ENCODE results near the gene CCDC148. TPM values are rescaled to one million over a fixed set of nuclear protein-coding genes. Genes with fewer than 3 reads are reported as not detected.
A peak's percentile ranks its signal among the peaks of the same experiment; 100 is the strongest.
"Not testable (repeated sequence)": the region's sequence is repeated elsewhere in the genome, so short reads cannot be mapped to it uniquely, and the experiment has no call there.

The CCDC148 gene
- total and polyA plus RNA-seq, 4 experiments from 2014 or later = not detected

DNA sequence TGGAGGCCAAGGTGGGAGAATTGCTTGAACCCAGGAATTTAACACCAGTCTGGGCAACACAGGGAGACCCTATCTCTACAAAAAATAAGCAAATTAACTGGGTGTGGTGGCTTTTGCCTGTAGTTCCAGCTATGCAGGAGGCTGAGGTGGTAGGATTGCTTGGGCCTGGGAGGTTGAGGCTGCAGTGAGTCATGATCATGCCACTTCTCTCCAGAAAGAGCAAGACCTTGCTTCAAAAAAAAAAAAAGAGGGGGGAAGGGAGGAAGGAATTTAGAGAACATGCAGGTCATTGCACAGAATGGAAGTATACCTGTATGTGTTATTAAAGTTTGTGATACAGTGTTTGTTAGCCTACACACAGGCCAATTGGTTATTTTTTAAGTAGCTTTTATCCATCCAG is 26.0 kb upstream of the CCDC148 start:
- H3K4me1 ChIP-seq (ENCODE audit: insufficient read depth, low read length) = peaks cover 9% of the 10 kb centered on the region
- intact Hi-C loops (cut with micrococcal nuclease) = no loop called here
- no peak overlapping the region for H3K4me3 ChIP-seq (ENCODE audit: low read length in 2 of 2)
- no peak for DNase-seq
- Mint-ChIP-seq H3K9me3 (no peaks in the 10 kb centered on the region), H3K27me3 (no peaks in the 10 kb centered on the region), H3K4me3 (no peak overlapping the region), H3K27ac (no peak overlapping the region), H3K36me3 (peaks cover 0 to 5% of the 10 kb centered on the region in 2 donors), H3K4me1 (peaks cover 6 to 15% (median 12%) of the 10 kb centered on the region in 4 donors)
- H3K27ac ChIP-seq (ENCODE audit: low read depth, low read length) = no peak overlapping the region
- no peaks in the 10 kb centered on the region for H3K9me3 ChIP-seq (ENCODE audit: control insufficient read depth in 1 of 2, low read length in 2 of 2)
- ChIA-PET CTCF (ENCODE audit: partially characterized antibody) (no interaction called here), POLR2A (ENCODE audit: partially characterized antibody) (no interaction called here)
- H3K27me3 ChIP-seq (ENCODE audit: insufficient read depth, low read length) = no peaks in the 10 kb centered on the region
- no peaks in the 10 kb centered on the region for H3K36me3 ChIP-seq (ENCODE audit: insufficient read depth, low read length)

DNA sequence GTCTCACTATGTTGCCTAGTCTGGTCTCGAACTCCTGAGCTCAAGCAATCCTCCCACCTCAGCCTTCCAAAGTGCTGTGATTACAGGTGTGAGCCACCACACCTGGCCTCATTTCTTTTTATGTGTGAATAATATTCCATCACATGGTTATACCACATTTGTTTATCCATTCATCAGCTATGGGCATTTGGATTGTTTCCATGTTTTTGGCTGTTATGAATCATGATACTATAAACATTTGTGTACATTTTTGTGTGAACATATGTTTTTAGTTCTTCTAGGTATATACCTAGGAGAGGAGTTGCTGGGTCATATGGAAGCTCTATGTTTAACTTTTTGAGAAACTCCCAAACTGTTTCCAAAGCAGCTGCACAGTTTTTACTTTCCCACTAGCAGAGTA is 24.6 kb upstream of the CCDC148 start:
- Mint-ChIP-seq H3K36me3 (peaks cover 0 to 5% of the 10 kb centered on the region in 2 donors), H3K9me3 (no peaks in the 10 kb centered on the region), H3K27me3 (no peaks in the 10 kb centered on the region), H3K4me3 (no peak overlapping the region), H3K27ac (no peak overlapping the region), H3K4me1 (peaks cover 13 to 26% (median 21%) of the 10 kb centered on the region in 4 donors)
- peaks cover 24% of the 10 kb centered on the region for H3K4me1 ChIP-seq (ENCODE audit: insufficient read depth, low read length)
- CTCF ChIA-PET (ENCODE audit: partially characterized antibody) = interaction anchor here (1.3 kb wide), 1 partner anchor 17 kb away, joined by 4 read pairs; no protein-coding TSS in a partner anchor
- H3K36me3 ChIP-seq (ENCODE audit: insufficient read depth, low read length) = no peaks in the 10 kb centered on the region
- intact Hi-C loops (cut with micrococcal nuclease) = no loop called here
- POLR2A ChIA-PET (ENCODE audit: partially characterized antibody) = no interaction called here
- no peaks in the 10 kb centered on the region for H3K9me3 ChIP-seq (ENCODE audit: control insufficient read depth in 1 of 2, low read length in 2 of 2)
- H3K27ac ChIP-seq (ENCODE audit: low read depth, low read length) = no peak overlapping the region
- H3K27me3 ChIP-seq (ENCODE audit: insufficient read depth, low read length) = no peaks in the 10 kb centered on the region
- no peak for DNase-seq
- no peak overlapping the region for H3K4me3 ChIP-seq (ENCODE audit: low read length in 2 of 2)

DNA sequence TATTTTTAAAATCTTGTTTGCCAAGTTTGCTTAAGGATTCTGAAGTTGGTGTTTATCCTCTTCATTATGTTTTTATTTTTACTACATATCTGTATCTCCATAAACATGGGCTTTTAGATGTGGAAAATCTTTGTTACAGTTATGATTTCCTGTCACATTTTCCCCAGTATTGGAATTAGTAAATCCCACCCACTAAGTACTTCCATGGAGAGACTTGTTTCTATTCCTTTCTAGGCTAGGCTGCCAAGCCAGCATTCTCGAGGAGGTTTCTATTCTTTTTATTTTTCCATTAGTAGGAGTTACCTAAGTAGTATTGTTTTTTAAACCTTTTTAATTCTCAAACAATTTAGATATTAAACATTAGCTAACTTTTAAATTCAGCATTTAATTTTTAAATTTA is 22.3 kb upstream of the CCDC148 start:
- H3K9me3 Mint-ChIP-seq = no peaks in the 10 kb centered on the region
- peaks cover 18 to 35% (median 29%) of the 10 kb centered on the region in 4 donors for H3K4me1 Mint-ChIP-seq
- H3K27ac ChIP-seq (ENCODE audit: low read depth, low read length) = no peak overlapping the region
- peak overlapping the region in 2 of 7 donors; percentile 2 to 27 for H3K27ac Mint-ChIP-seq
- no peak overlapping the region for H3K4me3 Mint-ChIP-seq
- H3K27me3 ChIP-seq (ENCODE audit: insufficient read depth, low read length) = no peaks in the 10 kb centered on the region
- intact Hi-C loops (cut with micrococcal nuclease) = no loop called here
- no peaks in the 10 kb centered on the region for H3K27me3 Mint-ChIP-seq
- DNase-seq = no peak
- no peak overlapping the region for H3K4me3 ChIP-seq (ENCODE audit: low read length in 2 of 2)
- peaks cover 0 to 5% of the 10 kb centered on the region in 2 donors for H3K36me3 Mint-ChIP-seq
- no peaks in the 10 kb centered on the region for H3K36me3 ChIP-seq (ENCODE audit: insufficient read depth, low read length)
- CTCF ChIA-PET (ENCODE audit: partially characterized antibody) = interaction anchor here (2.5 to 3.4 kb wide), 2 partner anchors 14 to 21 kb away, joined by 10 to 24 read pairs; partner anchors contain the start of genes CCDC148 and PKP4
- H3K4me1 ChIP-seq (ENCODE audit: insufficient read depth, low read length) = peaks cover 33% of the 10 kb centered on the region
- POLR2A ChIA-PET (ENCODE audit: partially characterized antibody) = interaction anchor here (1.7 kb wide), 1 partner anchor 17 kb away, joined by 4 read pairs; no protein-coding TSS in a partner anchor
- no peaks in the 10 kb centered on the region for H3K9me3 ChIP-seq (ENCODE audit: control insufficient read depth in 1 of 2, low read length in 2 of 2)

DNA sequence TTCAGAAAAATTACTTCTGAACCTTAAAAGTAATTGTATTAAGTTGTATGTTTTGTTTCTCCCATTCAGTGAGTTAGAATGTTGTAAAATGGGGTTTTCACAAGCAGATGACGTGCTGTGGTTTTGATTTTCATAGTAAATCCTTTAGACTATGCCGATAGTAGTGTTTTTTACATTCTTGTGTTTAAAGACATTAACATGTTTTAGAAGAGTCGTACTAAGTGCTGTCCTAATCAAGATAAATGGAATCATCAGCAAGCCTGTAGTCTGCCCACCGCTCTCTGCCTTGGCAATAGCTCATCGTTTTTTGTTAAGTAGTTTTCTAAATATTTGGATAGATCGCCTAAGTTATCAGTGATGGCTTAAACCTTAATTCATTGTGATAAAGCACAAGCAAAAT is 21.7 kb upstream of the CCDC148 start:
- H3K27me3 Mint-ChIP-seq = no peaks in the 10 kb centered on the region
- peaks cover 0 to 2% of the 10 kb centered on the region in 2 donors for H3K36me3 Mint-ChIP-seq
- ChIA-PET CTCF (ENCODE audit: partially characterized antibody) (interaction anchor here (0.9 to 3.4 kb wide), 4 partner anchors 10 to 20 kb away, joined by 4 to 24 read pairs (median 8); partner anchors contain the start of genes CCDC148 and PKP4), POLR2A (ENCODE audit: partially characterized antibody) (interaction anchor here (1.7 to 2.8 kb wide), 2 partner anchors 16 to 21 kb away, joined by 4 to 21 read pairs; partner anchors contain the start of genes CCDC148 and PKP4)
- H3K27me3 ChIP-seq (ENCODE audit: insufficient read depth, low read length) = no peaks in the 10 kb centered on the region
- no peak for DNase-seq
- no peaks in the 10 kb centered on the region for H3K36me3 ChIP-seq (ENCODE audit: insufficient read depth, low read length)
- no peaks in the 10 kb centered on the region for H3K9me3 ChIP-seq (ENCODE audit: control insufficient read depth in 1 of 2, low read length in 2 of 2)
- peaks cover 33% of the 10 kb centered on the region for H3K4me1 ChIP-seq (ENCODE audit: insufficient read depth, low read length)
- intact Hi-C loops (cut with micrococcal nuclease) = no loop called here
- H3K27ac ChIP-seq (ENCODE audit: low read depth, low read length) = no peak overlapping the region
- H3K4me3 Mint-ChIP-seq = no peak overlapping the region
- H3K4me3 ChIP-seq (ENCODE audit: low read length in 2 of 2) = no peak overlapping the region
- peak overlapping the region in 3 of 7 donors; percentile 2 to 5 (median 2) for H3K27ac Mint-ChIP-seq
- no peaks in the 10 kb centered on the region for H3K9me3 Mint-ChIP-seq
- peaks cover 18 to 35% (median 28%) of the 10 kb centered on the region in 4 donors for H3K4me1 Mint-ChIP-seq

DNA sequence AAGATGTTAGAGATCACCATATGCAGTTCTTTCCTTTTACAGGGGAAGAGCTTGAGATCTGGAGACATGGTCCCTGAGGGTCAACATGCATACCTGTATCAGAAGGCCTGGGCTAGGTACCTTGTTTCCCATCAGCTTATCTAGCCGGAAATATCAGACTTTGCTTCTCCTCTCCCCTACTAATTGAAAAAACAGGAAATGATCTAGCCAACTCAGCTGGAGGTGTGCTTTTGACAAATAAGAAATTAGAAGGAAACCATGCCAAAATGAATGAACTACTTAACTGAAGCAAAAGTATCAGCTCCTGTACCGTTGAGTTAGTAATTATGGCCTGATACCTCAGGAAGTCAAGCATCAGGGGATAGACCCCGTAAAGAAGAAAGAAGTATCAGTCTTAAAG is 20.6 kb upstream of the CCDC148 start:
- peaks cover 0 to 7% (median 0%) of the 10 kb centered on the region in 8 donors for H3K9me3 Mint-ChIP-seq
- Histone ChIP-seq H3K9me3 (ENCODE audit: control insufficient read depth in 1 of 2, low read length in 2 of 2) (no peaks in the 10 kb centered on the region), H3K27ac (ENCODE audit: low read depth, low read length) (no peak overlapping the region), H3K36me3 (ENCODE audit: insufficient read depth, low read length) (no peaks in the 10 kb centered on the region), H3K4me3 (ENCODE audit: low read length in 2 of 2) (no peak overlapping the region), H3K4me1 (ENCODE audit: insufficient read depth, low read length) (peaks cover 33% of the 10 kb centered on the region), H3K27me3 (ENCODE audit: insufficient read depth, low read length) (no peaks in the 10 kb centered on the region)
- H3K4me3 Mint-ChIP-seq = peak overlapping the region in 7 of 8 donors; percentile 46 to 70 (median 59)
- ChIA-PET POLR2A (ENCODE audit: partially characterized antibody) (interaction anchor here (1.7 to 2.8 kb wide), 2 partner anchors 15 to 20 kb away, joined by 4 to 21 read pairs; partner anchors contain the start of genes CCDC148 and PKP4), CTCF (ENCODE audit: partially characterized antibody) (interaction anchor here (1.5 to 3.4 kb wide), 4 partner anchors 12 to 19 kb away, joined by 5 to 24 read pairs (median 8); partner anchors contain the start of genes CCDC148 and PKP4)
- peak in 3 of 5 donors; percentile 14 to 30 (median 20) for DNase-seq
- H3K27ac Mint-ChIP-seq = peak overlapping the region; percentile 59 to 94 (median 88)
- peaks cover 18 to 30% (median 27%) of the 10 kb centered on the region in 4 donors for H3K4me1 Mint-ChIP-seq
- intact Hi-C loops (cut with micrococcal nuclease) = no loop called here
- no peaks in the 10 kb centered on the region for H3K36me3 Mint-ChIP-seq
- no peaks in the 10 kb centered on the region for H3K27me3 Mint-ChIP-seq

DNA sequence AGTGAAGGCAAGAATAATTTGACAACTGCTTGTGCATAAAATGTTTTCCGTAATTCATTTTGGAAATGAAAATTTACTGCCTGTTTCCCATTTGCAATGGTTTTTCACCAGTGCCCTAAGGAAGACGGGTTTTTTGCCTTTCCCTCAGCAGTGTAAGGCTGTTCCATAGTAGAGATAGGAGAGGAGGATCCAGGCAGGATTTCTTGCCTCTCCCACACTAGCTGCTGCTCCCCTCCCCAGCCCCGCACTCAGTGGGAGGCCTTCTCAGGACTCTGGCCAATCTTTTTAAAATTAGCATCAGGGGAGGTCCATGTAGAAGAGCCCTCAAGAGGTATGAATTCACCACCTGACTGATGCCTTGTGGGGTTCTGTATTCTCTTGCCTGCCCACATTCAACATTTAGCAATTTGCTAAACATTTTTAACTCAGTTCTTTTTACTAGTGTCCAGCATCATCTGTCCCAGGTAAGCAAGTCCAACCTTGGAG is 18.0 kb upstream of the CCDC148 start:
- H3K27me3 Mint-ChIP-seq; DNase-seq; H3K27me3 ChIP-seq (ENCODE audit: insufficient read depth, low read length); H3K9me3 ChIP-seq (ENCODE audit: control insufficient read depth in 1 of 2, low read length in 2 of 2); H3K4me3 ChIP-seq (ENCODE audit: low read length in 2 of 2); CTCF ChIA-PET (ENCODE audit: partially characterized antibody); H3K9me3 Mint-ChIP-seq; POLR2A ChIA-PET (ENCODE audit: partially characterized antibody); H3K27ac ChIP-seq (ENCODE audit: low read depth, low read length); H3K4me3 Mint-ChIP-seq; H3K36me3 ChIP-seq (ENCODE audit: insufficient read depth, low read length): not testable (repeated sequence)
- Mint-ChIP-seq H3K4me1 (peaks cover 18 to 30% (median 26%) of the 10 kb centered on the region in 4 donors), H3K36me3 (peaks cover 8 to 15% of the 10 kb centered on the region in 2 donors), H3K27ac (peak overlapping the region in 2 of 7 donors; percentile 48 to 59)
- H3K4me1 ChIP-seq (ENCODE audit: insufficient read depth, low read length) = peaks cover 33% of the 10 kb centered on the region
- intact Hi-C loops (cut with micrococcal nuclease) = loop anchor here (2.0 kb wide), 1 partner anchor 18 kb away; the partner anchor contains the start of genes CCDC148 and PKP4

DNA sequence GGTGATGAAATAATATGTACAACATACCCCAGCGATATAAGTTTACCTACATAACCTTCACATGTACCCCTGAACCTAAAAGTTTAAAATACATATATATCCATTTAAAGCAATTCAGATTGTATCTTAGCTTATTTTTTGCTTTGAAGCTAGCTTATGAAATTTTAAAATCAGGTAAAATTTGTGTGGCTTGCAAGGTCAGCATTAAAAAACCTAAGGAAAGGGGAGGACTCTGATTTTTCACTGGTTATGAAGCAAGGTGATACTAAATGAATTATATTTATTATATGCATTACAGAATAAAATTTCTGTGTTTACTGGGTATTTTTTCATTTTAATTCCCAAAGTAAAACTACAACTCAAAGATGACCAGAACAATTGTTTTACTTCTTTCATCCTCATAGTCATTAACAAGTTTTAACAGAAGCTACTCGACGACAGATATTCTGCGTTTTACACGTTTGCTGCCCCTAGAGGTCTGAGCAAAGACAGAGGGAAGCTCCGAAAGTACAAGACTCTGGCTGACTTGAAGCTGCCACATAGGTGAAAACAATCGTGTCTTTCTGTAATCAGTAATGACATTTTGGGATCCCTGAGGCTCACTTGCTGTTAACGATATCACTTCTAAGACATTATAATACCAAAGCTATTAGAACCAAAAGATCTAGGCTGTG is 17.3 kb upstream of the CCDC148 start:
- no peak for DNase-seq
- no peak overlapping the region for H3K4me3 ChIP-seq (ENCODE audit: low read length in 2 of 2)
- Mint-ChIP-seq H3K36me3 (peaks cover 8 to 15% of the 10 kb centered on the region in 2 donors), H3K4me3 (no peak overlapping the region), H3K27ac (peak overlapping the region in 2 of 7 donors; percentile 46), H3K27me3 (no peaks in the 10 kb centered on the region), H3K4me1 (peaks cover 18 to 30% (median 26%) of the 10 kb centered on the region in 4 donors), H3K9me3 (peaks cover 0 to 7% (median 0%) of the 10 kb centered on the region in 8 donors)
- no peaks in the 10 kb centered on the region for H3K27me3 ChIP-seq (ENCODE audit: insufficient read depth, low read length)
- H3K9me3 ChIP-seq (ENCODE audit: control insufficient read depth in 1 of 2, low read length in 2 of 2) = no peaks in the 10 kb centered on the region
- peaks cover 33% of the 10 kb centered on the region for H3K4me1 ChIP-seq (ENCODE audit: insufficient read depth, low read length)
- ChIA-PET CTCF (ENCODE audit: partially characterized antibody) (interaction anchor here (0.6 to 1.4 kb wide), 3 partner anchors 9 to 71 kb away, joined by 3 to 4 read pairs (median 3); partner anchors contain the start of genes CCDC148 and PKP4), POLR2A (ENCODE audit: partially characterized antibody) (no interaction called here)
- no peak overlapping the region for H3K27ac ChIP-seq (ENCODE audit: low read depth, low read length)
- intact Hi-C loops (cut with micrococcal nuclease) = loop anchor here (2.0 kb wide), 1 partner anchor 17 kb away; the partner anchor contains the start of genes CCDC148 and PKP4
- no peaks in the 10 kb centered on the region for H3K36me3 ChIP-seq (ENCODE audit: insufficient read depth, low read length)

Measured in CD4-positive, alpha-beta memory T cell (primary cell).